Measurements from ENCODE around the gene PRR30. TPM values are rescaled to one million over a fixed set of nuclear protein-coding genes. Genes with fewer than 3 reads are reported as not detected.

The PRR30 gene
- total RNA-seq, 3 donors from 2014 or later (not counting 1 experiment from before 2014, with no cell fraction given) = not detected

DNA sequence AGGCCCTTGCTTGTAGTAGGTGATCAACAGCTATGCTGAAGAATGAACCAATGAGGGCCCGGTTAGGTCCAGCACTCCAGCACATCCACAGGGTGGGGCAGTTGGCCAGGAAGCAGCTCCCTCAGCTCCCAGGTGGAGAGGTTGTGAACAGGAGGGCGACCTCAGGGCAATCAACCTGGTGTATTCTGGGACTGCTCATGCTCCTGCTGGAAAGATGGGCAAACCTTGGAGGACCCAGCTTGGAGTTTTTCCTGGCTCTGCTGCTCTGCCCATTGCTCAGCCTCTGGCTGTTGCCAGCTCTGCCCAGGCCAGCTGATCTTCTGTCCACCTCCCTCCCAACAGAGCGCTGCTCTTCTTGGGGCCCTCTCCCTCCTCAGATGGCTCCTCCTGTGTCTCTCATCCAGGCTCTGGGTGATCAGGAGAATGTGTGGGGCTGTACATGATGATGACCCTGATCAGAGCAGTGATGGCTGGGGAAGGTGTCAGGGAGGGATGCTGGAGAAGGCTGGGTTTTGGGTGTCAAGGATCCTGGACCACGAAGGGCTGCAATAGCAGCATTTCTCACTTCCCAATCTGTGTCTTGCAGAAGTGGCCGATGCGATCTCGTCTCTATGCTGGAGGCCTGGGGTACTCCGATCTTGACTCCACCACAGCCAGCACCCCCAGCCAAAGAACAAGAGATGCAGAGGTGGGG is 13.0 kb upstream of the PRR30 start:
- no peak overlapping the region for H3K4me3 ChIP-seq (ENCODE audit: low read length)
- no peak for DNase-seq
- H3K4me1 ChIP-seq (ENCODE audit: control insufficient read depth, insufficient read depth, low read length) = no peaks in the 10 kb centered on the region
- no peak overlapping the region for H3K4me3 Mint-ChIP-seq
- no peak for ATAC-seq
- WGBS (ENCODE audit: insufficient coverage) = 95% methylated on average over 8 of the region's 8 CpGs
- H3K27me3 ChIP-seq (ENCODE audit: control insufficient read depth, insufficient read depth, low read length) = no peaks in the 10 kb centered on the region
- H3K27ac ChIP-seq (ENCODE audit: low read length) = no peak overlapping the region
- no peaks in the 10 kb centered on the region for H3K9me3 ChIP-seq (ENCODE audit: control insufficient read depth, insufficient read depth, low read length)
- H3K27me3 Mint-ChIP-seq (ENCODE audit: low read depth in 2 of 2) = peaks cover 0 to 6% of the 10 kb centered on the region in 2 donors
- no peaks in the 10 kb centered on the region for H3K4me1 Mint-ChIP-seq
- no peaks in the 10 kb centered on the region for H3K36me3 ChIP-seq (ENCODE audit: control insufficient read depth, insufficient read depth, low read length)
- H3K27ac Mint-ChIP-seq = no peak overlapping the region
- TF ChIP-seq, protein P1, sequence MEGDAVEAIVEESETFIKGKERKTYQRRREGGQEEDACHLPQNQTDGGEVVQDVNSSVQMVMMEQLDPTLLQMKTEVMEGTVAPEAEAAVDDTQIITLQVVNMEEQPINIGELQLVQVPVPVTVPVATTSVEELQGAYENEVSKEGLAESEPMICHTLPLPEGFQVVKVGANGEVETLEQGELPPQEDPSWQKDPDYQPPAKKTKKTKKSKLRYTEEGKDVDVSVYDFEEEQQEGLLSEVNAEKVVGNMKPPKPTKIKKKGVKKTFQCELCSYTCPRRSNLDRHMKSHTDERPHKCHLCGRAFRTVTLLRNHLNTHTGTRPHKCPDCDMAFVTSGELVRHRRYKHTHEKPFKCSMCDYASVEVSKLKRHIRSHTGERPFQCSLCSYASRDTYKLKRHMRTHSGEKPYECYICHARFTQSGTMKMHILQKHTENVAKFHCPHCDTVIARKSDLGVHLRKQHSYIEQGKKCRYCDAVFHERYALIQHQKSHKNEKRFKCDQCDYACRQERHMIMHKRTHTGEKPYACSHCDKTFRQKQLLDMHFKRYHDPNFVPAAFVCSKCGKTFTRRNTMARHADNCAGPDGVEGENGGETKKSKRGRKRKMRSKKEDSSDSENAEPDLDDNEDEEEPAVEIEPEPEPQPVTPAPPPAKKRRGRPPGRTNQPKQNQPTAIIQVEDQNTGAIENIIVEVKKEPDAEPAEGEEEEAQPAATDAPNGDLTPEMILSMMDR (IDR thresholded peaks at IDR 0.05) = no peak
- intact Hi-C loops (cut with micrococcal nuclease) = no loop called here
- no peaks in the 10 kb centered on the region for H3K36me3 Mint-ChIP-seq
- no peaks in the 10 kb centered on the region for H3K9me3 Mint-ChIP-seq

DNA sequence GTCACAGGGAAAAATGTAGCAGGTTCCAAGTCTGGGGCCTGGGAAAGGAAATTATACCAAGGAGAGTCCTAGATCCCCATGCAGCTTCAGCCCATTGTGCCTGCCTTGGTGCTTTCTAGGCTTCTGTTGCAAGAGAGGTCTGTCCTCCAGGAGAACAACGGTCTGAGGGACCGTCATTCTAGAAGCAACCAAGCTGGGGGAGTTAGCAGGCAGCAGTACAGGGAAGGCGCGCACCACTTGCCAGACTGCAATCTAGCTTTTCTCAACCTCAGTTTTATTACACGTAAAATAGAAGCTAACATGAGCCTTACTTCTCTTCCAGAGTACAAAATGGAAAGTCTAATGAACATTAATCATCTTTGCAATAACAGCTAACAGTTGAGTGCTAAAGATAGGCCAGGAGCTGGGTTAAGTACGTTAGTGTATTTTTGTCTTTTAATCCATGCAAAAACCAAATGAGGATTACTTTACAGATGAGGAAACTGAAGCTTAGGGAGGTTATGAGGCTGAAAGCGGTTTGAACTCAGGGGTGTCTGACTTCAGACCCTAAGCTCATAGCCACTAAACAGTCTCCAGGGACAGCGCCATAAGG is 11.5 kb upstream of the PRR30 start:
- ATAC-seq = no peak
- H3K27me3 Mint-ChIP-seq (ENCODE audit: low read depth in 2 of 2) = peaks cover 0 to 8% of the 10 kb centered on the region in 2 donors
- no peak for DNase-seq
- Histone ChIP-seq H3K27me3 (ENCODE audit: control insufficient read depth, insufficient read depth, low read length) (no peaks in the 10 kb centered on the region), H3K4me1 (ENCODE audit: control insufficient read depth, insufficient read depth, low read length) (no peaks in the 10 kb centered on the region), H3K4me3 (ENCODE audit: low read length) (no peak overlapping the region), H3K9me3 (ENCODE audit: control insufficient read depth, insufficient read depth, low read length) (no peaks in the 10 kb centered on the region), H3K27ac (ENCODE audit: low read length) (no peak overlapping the region), H3K36me3 (ENCODE audit: control insufficient read depth, insufficient read depth, low read length) (no peaks in the 10 kb centered on the region)
- TF ChIP-seq, protein P1 (IDR thresholded peaks at IDR 0.05) = no peak
- no peaks in the 10 kb centered on the region for H3K9me3 Mint-ChIP-seq
- H3K27ac Mint-ChIP-seq = no peak overlapping the region
- no peak overlapping the region for H3K4me3 Mint-ChIP-seq
- no peaks in the 10 kb centered on the region for H3K4me1 Mint-ChIP-seq
- intact Hi-C loops (cut with micrococcal nuclease) = no loop called here
- 91% methylated on average over 8 of the region's 8 CpGs for WGBS (ENCODE audit: insufficient coverage)
- H3K36me3 Mint-ChIP-seq = no peaks in the 10 kb centered on the region

DNA sequence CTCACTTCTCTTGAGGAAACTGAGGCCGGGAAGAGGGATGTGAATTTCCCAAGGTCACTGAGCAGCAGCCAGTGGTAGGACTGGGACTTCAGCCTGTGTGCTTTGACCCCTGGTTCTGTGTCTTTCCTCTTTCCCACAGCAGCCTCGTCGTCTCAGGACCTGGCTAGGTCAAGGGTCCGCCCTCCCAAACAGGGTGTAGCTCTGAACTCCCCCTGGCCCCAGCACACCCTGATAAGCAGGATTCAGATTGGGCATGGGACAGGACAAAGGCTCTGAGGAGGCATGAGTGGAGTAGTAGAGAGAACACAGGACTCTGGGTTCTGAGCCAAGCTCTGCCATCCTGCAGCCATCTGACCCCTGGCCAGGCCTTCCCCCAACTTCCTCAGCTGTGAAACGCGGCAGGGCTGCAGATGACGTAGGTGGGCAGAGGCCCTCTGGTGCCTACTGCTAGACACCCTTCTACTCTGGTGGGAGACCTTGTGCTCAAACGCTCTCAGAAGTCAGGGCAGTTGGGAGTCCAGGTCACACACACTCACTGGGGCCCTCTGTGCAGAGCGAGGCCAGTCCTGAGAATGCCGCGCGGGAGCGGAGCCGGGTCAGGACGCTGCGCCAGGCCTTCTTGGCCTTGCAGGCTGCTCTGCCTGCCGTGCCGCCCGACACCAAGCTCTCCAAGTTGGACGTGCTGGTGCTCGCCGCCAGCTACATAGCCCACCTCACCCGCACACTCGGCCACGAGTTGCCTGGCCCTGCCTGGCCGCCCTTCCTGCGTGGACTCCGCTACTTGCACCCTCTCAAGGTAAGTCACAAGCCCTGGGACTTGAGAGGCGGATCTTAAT is 10.6 kb upstream of the PRR30 start:
- H3K36me3 ChIP-seq (ENCODE audit: control insufficient read depth, insufficient read depth, low read length) = no peaks in the 10 kb centered on the region
- Mint-ChIP-seq H3K27ac (no peak overlapping the region), H3K4me1 (no peaks in the 10 kb centered on the region), H3K36me3 (no peaks in the 10 kb centered on the region), H3K4me3 (no peak overlapping the region), H3K9me3 (no peaks in the 10 kb centered on the region), H3K27me3 (ENCODE audit: low read depth in 2 of 2) (peaks cover 5 to 10% of the 10 kb centered on the region in 2 donors)
- DNase-seq = no peak
- H3K4me1 ChIP-seq (ENCODE audit: control insufficient read depth, insufficient read depth, low read length) = no peaks in the 10 kb centered on the region
- 90% methylated on average over 29 of the region's 29 CpGs for WGBS (ENCODE audit: insufficient coverage)
- no peaks in the 10 kb centered on the region for H3K27me3 ChIP-seq (ENCODE audit: control insufficient read depth, insufficient read depth, low read length)
- no peaks in the 10 kb centered on the region for H3K9me3 ChIP-seq (ENCODE audit: control insufficient read depth, insufficient read depth, low read length)
- H3K4me3 ChIP-seq (ENCODE audit: low read length) = no peak overlapping the region
- no peak overlapping the region for H3K27ac ChIP-seq (ENCODE audit: low read length)
- TF ChIP-seq, protein P1 (IDR thresholded peaks at IDR 0.05) = no peak
- ATAC-seq = peak in 1 of 3 donors; percentile 15
- intact Hi-C loops (cut with micrococcal nuclease) = no loop called here
